Sigmoid colon (tissue), 7 donors: Measurements from ENCODE around the gene SIK3. TPM values are rescaled to one million over a fixed set of nuclear protein-coding genes. Genes with fewer than 3 reads are reported as not detected.

ENCODE experiments used
- DNase-seq: peaks from one replicate; pipeline ENCODE4 v3.0.0-alpha.2; 2019
- H3K27ac ChIP-seq, 4 donors: fragments of 200-600 bp; sonication (generic); one replicate each; pipeline ENCODE4 v1.5.1; 2016 to 2019; ENCODE audit warnings: mild to moderate bottlenecking in 1 of 4
- H3K27me3 ChIP-seq, 3 donors: fragments of 200-600 bp; sonication (generic); one replicate each; pipeline ENCODE4 v1.5.1; 2019; ENCODE audit warnings: mild to moderate bottlenecking in 1 of 3
- H3K36me3 ChIP-seq, 4 donors: fragments of 200-600 bp; sonication (generic); one replicate each; pipeline ENCODE4 v1.5.1; 2016 to 2019
- H3K4me1 ChIP-seq, 4 donors: fragments of 200-600 bp; sonication (generic); one replicate each; pipeline ENCODE4 v1.5.1; 2017 to 2019
- H3K4me3 ChIP-seq, 4 donors: fragments of 200-600 bp; sonication (generic); one replicate each; pipeline ENCODE4 v1.5.1; 2017 to 2019; ENCODE audit warnings: mild to moderate bottlenecking in 2 of 4, moderate library complexity in 1 of 4
- H3K9me3 ChIP-seq, 4 donors: fragments of 200-600 bp in 3 of 4; sonication (generic) in 3 of 4; one replicate each; pipeline versions ENCODE4 v1.5.1 to v1.6.1; 2013 to 2019
- EP300 ChIP-seq, 4 donors: sonication (generic); formaldehyde crosslinking; IDR thresholded peaks; one replicate each; pipeline ENCODE4 v1.6.1; 2017; ENCODE audit warnings: antibody characterized with exemption in 4 of 4
- POLR2A ChIP-seq, 2 donors: fragments of 450-650 bp; IDR thresholded peaks; one replicate each; pipeline ENCODE4 v1.6.1; 2016; ENCODE audit warnings: antibody characterized with exemption in 2 of 2, mild to moderate bottlenecking in 2 of 2, moderate library complexity in 2 of 2
- POLR2AphosphoS5 ChIP-seq, 4 donors: sonication (generic); formaldehyde crosslinking; IDR thresholded peaks; one replicate each; pipeline ENCODE4 v1.6.1; 2017; ENCODE audit warnings: antibody characterized with exemption in 4 of 4
- WGBS, 2 donors: extraction: QIAGEN DNeasy Blood & Tissue Kit; methylation state at CpG; one replicate each; pipeline ENCODE4 v1.1.7; 2013; 5-methylcytosine and 5-hydroxymethylcytosine counted together
- intact Hi-C: fragments of 100-400 bp; cut with DNase I; formaldehyde crosslinking; loops from one replicate; pipeline ENCODE4 v1.15.1; 2023
- polyA plus RNA-seq, 3 donors: library from polyadenylated mRNA; stranded (reverse); fragments of 200-250 nt; gene quantifications; one replicate each; pipeline ENCODE4 v1.2.3, GENCODE V29; 2013
- total RNA-seq, 4 donors: library from RNA; depleted of rRNA; stranded (reverse); fragments of >200 nt; gene quantifications; one replicate each; pipeline ENCODE4 v1.1.0, GENCODE V29; 2016
- TF ChIP-seq, protein P1 (sequence below), 4 experiments: fragments of 450-650 bp in 3 of 4; fragments of 200-600 bp in 1 of 4; IDR thresholded peaks; one replicate each; pipeline ENCODE4 v1.5.1; 2016 to 2019; ENCODE audit warnings: antibody characterized with exemption in 4 of 4, mild to moderate bottlenecking in 3 of 4, moderate library complexity in 2 of 4
- donor health status: healthy with polysubstance abuse.
- donor health status: Bipolar disorder and iron deficiency.
- donor health status: healthy.

The SIK3 gene
- total and polyA plus RNA-seq, 7 donors, result 5.5 to 53.2 (median 35.3) TPM

DNA sequence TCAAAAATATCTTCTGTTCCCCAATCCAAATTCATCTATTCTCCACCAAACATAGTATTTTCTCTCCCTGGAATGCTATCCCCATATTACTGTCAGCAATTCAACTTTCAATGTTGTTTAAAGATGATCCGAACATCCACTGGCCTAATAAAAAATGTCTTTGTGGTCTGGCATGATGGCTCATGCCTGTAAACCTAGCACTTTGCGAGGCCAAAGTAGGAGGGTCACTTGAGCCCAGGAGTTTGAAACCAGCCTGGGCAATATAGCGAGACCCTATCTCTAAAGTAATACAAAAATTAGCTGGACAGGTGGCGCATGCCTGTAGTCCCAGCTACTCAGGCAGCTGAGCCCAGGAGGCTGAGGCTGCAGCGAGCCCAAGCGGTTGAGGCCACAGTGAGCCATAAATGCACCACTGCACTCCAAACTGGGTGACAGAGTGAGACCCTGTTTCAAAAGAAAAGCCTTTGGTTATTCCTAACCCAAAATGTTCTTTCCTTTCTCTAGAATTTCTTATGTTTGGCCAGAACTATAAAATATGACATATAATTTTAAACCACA, 29.8 kb downstream of the SIK3 start:
- H3K27me3 ChIP-seq, result no peaks in the 10 kb centered on the region
- H3K9me3 ChIP-seq, result no peaks in the 10 kb centered on the region
- H3K4me1 ChIP-seq, result peaks cover 0 to 66% (median 62%) of the 10 kb centered on the region in 4 donors
- no peak for DNase-seq
- no peak overlapping the region for H3K27ac ChIP-seq
- TF ChIP-seq EP300 (IDR thresholded peaks at IDR 0.05) (no peak), POLR2AphosphoS5 (IDR thresholded peaks at IDR 0.05) (no peak), POLR2A (IDR thresholded peaks at IDR 0.05) (no peak)
- TF ChIP-seq, protein P1, sequence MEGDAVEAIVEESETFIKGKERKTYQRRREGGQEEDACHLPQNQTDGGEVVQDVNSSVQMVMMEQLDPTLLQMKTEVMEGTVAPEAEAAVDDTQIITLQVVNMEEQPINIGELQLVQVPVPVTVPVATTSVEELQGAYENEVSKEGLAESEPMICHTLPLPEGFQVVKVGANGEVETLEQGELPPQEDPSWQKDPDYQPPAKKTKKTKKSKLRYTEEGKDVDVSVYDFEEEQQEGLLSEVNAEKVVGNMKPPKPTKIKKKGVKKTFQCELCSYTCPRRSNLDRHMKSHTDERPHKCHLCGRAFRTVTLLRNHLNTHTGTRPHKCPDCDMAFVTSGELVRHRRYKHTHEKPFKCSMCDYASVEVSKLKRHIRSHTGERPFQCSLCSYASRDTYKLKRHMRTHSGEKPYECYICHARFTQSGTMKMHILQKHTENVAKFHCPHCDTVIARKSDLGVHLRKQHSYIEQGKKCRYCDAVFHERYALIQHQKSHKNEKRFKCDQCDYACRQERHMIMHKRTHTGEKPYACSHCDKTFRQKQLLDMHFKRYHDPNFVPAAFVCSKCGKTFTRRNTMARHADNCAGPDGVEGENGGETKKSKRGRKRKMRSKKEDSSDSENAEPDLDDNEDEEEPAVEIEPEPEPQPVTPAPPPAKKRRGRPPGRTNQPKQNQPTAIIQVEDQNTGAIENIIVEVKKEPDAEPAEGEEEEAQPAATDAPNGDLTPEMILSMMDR (IDR thresholded peaks at IDR 0.05), result no peak
- no peak overlapping the region for H3K4me3 ChIP-seq
- WGBS, 2 donors, result 92 to 94% methylated on average over 6 of the region's 6 CpGs
- intact Hi-C loops, result no loop called here
- H3K36me3 ChIP-seq, result no peaks in the 10 kb centered on the region

DNA sequence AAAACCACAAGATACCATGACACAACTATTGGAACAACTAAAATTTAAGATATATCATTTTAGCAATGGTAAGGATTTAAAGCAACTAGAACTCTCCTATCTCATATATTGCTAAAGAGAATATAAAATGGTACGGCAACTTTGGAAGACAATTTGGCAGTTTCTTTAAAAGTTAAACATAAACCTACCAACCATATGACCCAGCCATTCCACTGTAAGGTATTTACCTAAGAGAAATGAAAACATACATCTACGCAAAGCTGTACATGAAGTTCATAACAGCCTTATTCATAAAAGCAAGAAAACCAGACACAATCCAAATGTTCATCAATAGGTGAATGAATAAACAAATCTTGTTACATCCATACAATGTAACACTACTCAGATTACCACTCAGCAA, 31.3 kb downstream of the SIK3 start:
- DNase-seq, result no peak
- Histone ChIP-seq H3K27me3 (no peaks in the 10 kb centered on the region), H3K27ac (no peak overlapping the region), H3K36me3 (no peaks in the 10 kb centered on the region), H3K4me3 (no peak overlapping the region), H3K4me1 (peaks cover 0 to 64% (median 52%) of the 10 kb centered on the region in 4 donors), H3K9me3 (no peaks in the 10 kb centered on the region)
- intact Hi-C loops, result no loop called here
- TF ChIP-seq POLR2AphosphoS5 (IDR thresholded peaks at IDR 0.05) (no peak), EP300 (IDR thresholded peaks at IDR 0.05) (no peak), POLR2A (IDR thresholded peaks at IDR 0.05) (no peak)
- TF ChIP-seq, protein P1 (IDR thresholded peaks at IDR 0.05), result no peak
- 16 to 77% methylated on average over 2 of the region's 2 CpGs for WGBS, 2 donors

DNA sequence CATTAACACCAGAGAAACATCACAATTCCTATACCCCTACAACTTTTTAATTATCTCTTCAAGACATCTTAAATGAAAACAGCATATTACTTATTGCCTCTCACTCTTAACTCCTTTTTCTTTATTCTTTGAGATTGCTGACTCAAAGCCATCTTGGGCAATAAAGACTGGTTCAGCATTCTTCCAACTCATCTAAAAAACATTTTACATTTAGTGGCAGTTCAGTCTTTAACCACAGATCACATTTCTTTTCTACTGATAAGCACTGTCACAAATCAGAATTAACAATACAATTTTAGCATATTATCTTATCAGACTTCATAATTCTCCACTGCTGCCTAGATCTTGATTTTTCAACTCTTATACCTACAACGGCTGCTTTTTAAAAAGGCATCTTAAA, 34.0 kb downstream of the SIK3 start:
- Histone ChIP-seq H3K27ac (peak overlapping the region in 2 of 4 donors; percentile 0 to 46), H3K4me1 (peaks cover 0 to 46% (median 34%) of the 10 kb centered on the region in 4 donors), H3K9me3 (no peaks in the 10 kb centered on the region), H3K36me3 (no peaks in the 10 kb centered on the region), H3K27me3 (no peaks in the 10 kb centered on the region), H3K4me3 (no peak overlapping the region)
- no peak for TF ChIP-seq POLR2A (IDR thresholded peaks at IDR 0.05)
- no peak for TF ChIP-seq EP300 (IDR thresholded peaks at IDR 0.05)
- TF ChIP-seq POLR2AphosphoS5 (IDR thresholded peaks at IDR 0.05), result no peak
- TF ChIP-seq, protein P1 (IDR thresholded peaks at IDR 0.05), result no peak
- 76 to 77% methylated on average over 1 of the region's 1 CpG for WGBS, 2 donors
- DNase-seq, result no peak
- intact Hi-C loops, result no loop called here

DNA sequence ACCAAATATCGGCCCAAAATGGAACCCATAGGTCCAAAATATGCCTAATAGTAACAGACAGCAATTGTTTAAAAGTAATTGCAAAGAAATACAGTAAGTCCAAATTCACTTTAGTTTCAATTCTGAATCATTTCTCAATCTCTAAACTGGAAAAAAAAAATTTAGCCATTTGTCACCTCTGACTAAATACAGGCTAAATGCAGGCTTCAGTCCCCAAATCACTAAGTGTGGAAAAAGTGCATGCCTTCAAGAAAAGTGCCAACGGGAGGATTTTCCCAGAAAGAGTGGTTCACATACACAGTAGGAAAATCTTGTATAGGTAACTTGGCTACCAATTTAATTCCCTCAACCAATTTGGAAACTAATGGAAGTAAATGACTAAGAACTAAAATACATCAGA, 35.7 kb downstream of the SIK3 start:
- peaks cover 0 to 53% (median 37%) of the 10 kb centered on the region in 4 donors for H3K4me1 ChIP-seq

More for the DNA sequence above, 35.7 kb downstream of the SIK3 start:
- Histone ChIP-seq H3K27me3 (no peaks in the 10 kb centered on the region), H3K36me3 (no peaks in the 10 kb centered on the region), H3K4me3 (no peak overlapping the region), H3K27ac (peak overlapping the region in 1 of 4 donors; percentile 46), H3K9me3 (no peaks in the 10 kb centered on the region)
- intact Hi-C loops, result no loop called here
- no peak for DNase-seq
- 87 to 94% methylated on average over 2 of the region's 2 CpGs for WGBS, 2 donors
- TF ChIP-seq POLR2A (IDR thresholded peaks at IDR 0.05) (no peak), EP300 (IDR thresholded peaks at IDR 0.05) (no peak), POLR2AphosphoS5 (IDR thresholded peaks at IDR 0.05) (no peak)
- TF ChIP-seq, protein P1 (IDR thresholded peaks at IDR 0.05), result no peak
